Choroid plexus epithelial cell (primary cell): ENCODE results near the gene TCF12.

Experiments used
- DNase-seq: peaks from one replicate; pipeline ENCODE4 v3.0.0-alpha.2; 2010; ENCODE audit warnings: low read depth
- H3K4me3 ChIP-seq: 2 replicates; pipeline ENCODE4 v1.5.1; 2011; ENCODE audit warnings: low read depth, mild to moderate bottlenecking, control low read depth, low read length, moderate library complexity
- CTCF ChIP-seq: conservative IDR thresholded peaks from 2 replicates; pipeline ENCODE4 v1.5.1; 2011; ENCODE audit warnings: low read depth, mild to moderate bottlenecking, control low read depth, inconsistent platforms, low read length, moderate library complexity

TCF12 gene

GRCh38 chr15:56963126-56963525 is 44.7 kb downstream of the TCF12 start:
- peak; percentile 37 for DNase-seq
- TF ChIP-seq CTCF: no peak

GRCh38 chr15:56963710-56964109 is 45.3 kb downstream of the TCF12 start:
- no peak overlapping the region for H3K4me3 ChIP-seq
- no peak for TF ChIP-seq CTCF
- peak; percentile 54 for DNase-seq

More at GRCh38 chr15:56963126-56963525, 44.7 kb downstream of the TCF12 start:
- no peak overlapping the region for H3K4me3 ChIP-seq

GRCh38 chr15:56964182-56964581 is 45.7 kb downstream of the TCF12 start:
- H3K4me3 ChIP-seq: no peak overlapping the region
- peak; percentile 75 for DNase-seq
- TF ChIP-seq CTCF: no peak

- no peak for DNase-seq
- TF ChIP-seq CTCF: no peak
- H3K4me3 ChIP-seq: no peak overlapping the region
These were observed 47.0 kb downstream of the TCF12 start for GRCh38 chr15:56965231-56966013.

GRCh38 chr15:56967336-56967735 is 48.9 kb downstream of the TCF12 start:
- no peak for DNase-seq
- H3K4me3 ChIP-seq: no peak overlapping the region
- TF ChIP-seq CTCF: no peak

GRCh38 chr15:56968256-56968655 is 49.8 kb downstream of the TCF12 start:
- DNase-seq: no peak
- no peak overlapping the region for H3K4me3 ChIP-seq
- no peak for TF ChIP-seq CTCF

GRCh38 chr15:56968821-56969220 is 50.4 kb downstream of the TCF12 start:
- no peak for DNase-seq
- no peak overlapping the region for H3K4me3 ChIP-seq
- no peak for TF ChIP-seq CTCF
